Small intestine (tissue), 7 donors: ENCODE measurements around the gene CNOT10. TPM values are rescaled to one million over a fixed set of nuclear protein-coding genes. Genes with fewer than 3 reads are reported as not detected.
A peak's percentile ranks its signal among the peaks of the same experiment; 100 is the strongest.
"Not testable (repeated sequence)": the region's sequence is repeated elsewhere in the genome, so short reads cannot be mapped to it uniquely, and the experiment has no call there.

Experiments used
- DNase-seq, 2 donors: peaks; one replicate each; pipeline versions ENCODE4 v3.0.0 to v3.0.0-alpha.2; 2013
- FAIRE-seq: peaks from 2 replicates; lab custom pipeline; 2012; peaks lifted over from hg19 to GRCh38; lab: Jason Lieb, UNC
- H3K27ac ChIP-seq, 3 donors: one replicate each; pipeline ENCODE4 v1.5.1; 2013; ENCODE audit warnings: low read length in 2 of 3, mild to moderate bottlenecking in 2 of 3, control low read depth in 1 of 3, inconsistent platforms in 1 of 3, low read depth in 1 of 3, moderate library complexity in 1 of 3
- H3K27me3 ChIP-seq, 3 donors: one replicate each; pipeline ENCODE4 v1.6.1; 2013; ENCODE audit warnings: low read length in 3 of 3, inconsistent platforms in 1 of 3; ENCODE audit not compliant: control insufficient read depth in 3 of 3, insufficient read depth in 3 of 3
- H3K36me3 ChIP-seq, 3 donors: one replicate each; pipeline ENCODE4 v1.6.1; 2013; ENCODE audit warnings: low read length in 3 of 3, inconsistent platforms in 1 of 3, low read depth in 1 of 3, mild to moderate bottlenecking in 1 of 3, moderate library complexity in 1 of 3; ENCODE audit not compliant: control insufficient read depth in 3 of 3, insufficient read depth in 2 of 3
- H3K4me1 ChIP-seq, 3 donors: one replicate each; pipeline ENCODE4 v1.6.1; 2013; ENCODE audit warnings: low read length in 2 of 3, inconsistent platforms in 1 of 3, low read depth in 1 of 3, mild to moderate bottlenecking in 1 of 3, moderate library complexity in 1 of 3; ENCODE audit not compliant: control insufficient read depth in 3 of 3, insufficient read depth in 2 of 3
- H3K4me3 ChIP-seq, 3 donors: one replicate each; pipeline ENCODE4 v1.5.1; 2013; ENCODE audit warnings: low read length in 3 of 3, control low read depth in 1 of 3, inconsistent platforms in 1 of 3, low read depth in 1 of 3, mild to moderate bottlenecking in 1 of 3, moderate library complexity in 1 of 3
- H3K9me3 ChIP-seq, 2 donors: one replicate each; pipeline ENCODE4 v1.6.1; 2013; ENCODE audit warnings: low read depth in 1 of 2, low read length in 1 of 2; ENCODE audit not compliant: control insufficient read depth in 2 of 2, insufficient read depth in 1 of 2
- WGBS, 3 donors: extraction: QIAGEN DNeasy Blood & Tissue Kit; methylation state at CpG; one replicate each; pipeline ENCODE4 v1.1.7; 2013; 5-methylcytosine and 5-hydroxymethylcytosine counted together
- polyA plus RNA-seq, 4 donors: library from polyadenylated mRNA; stranded (reverse) in 3 of 4; unstranded in 1 of 4; fragments of 200-250 nt in 3 of 4; fragments of 120-200 nt in 1 of 4; gene quantifications; one replicate each; pipeline versions ENCODE4 v1.2.1 to v1.2.3, GENCODE V29; 2013
- donor health status: healthy with polysubstance abuse.
- donor health status: control.
- donor health status: control.
- donor health status: Bipolar disorder and iron deficiency.
- donor health status: healthy.

The CNOT10 gene
- polyA plus RNA-seq, 4 donors = 12.7 to 35.0 (median 15.7) TPM

- H3K9me3 ChIP-seq, H3K36me3 ChIP-seq, DNase-seq, FAIRE-seq, H3K4me1 ChIP-seq, H3K4me3 ChIP-seq, H3K27me3 ChIP-seq, H3K27ac ChIP-seq: not testable (repeated sequence)
- 91 to 95% (median 93%) methylated on average over 9 of the region's 9 CpGs for WGBS, 3 donors
Observed at GRCh38 chr3:32652337-32653100, 32.5 kb upstream of the CNOT10 start.

- DNase-seq = no peak
- WGBS, 3 donors = 81 to 85% (median 85%) methylated on average over 3 of the region's 3 CpGs
- H3K4me3 ChIP-seq = no peak overlapping the region
- H3K27me3 ChIP-seq = no peaks in the 10 kb centered on the region
- no peak for FAIRE-seq
- H3K36me3 ChIP-seq = no peaks in the 10 kb centered on the region
- no peaks in the 10 kb centered on the region for H3K9me3 ChIP-seq
- no peak overlapping the region for H3K27ac ChIP-seq
- H3K4me1 ChIP-seq = peaks cover 0 to 6% (median 0%) of the 10 kb centered on the region in 3 donors
Observed at GRCh38 chr3:32655167-32655566, 29.8 kb upstream of the CNOT10 start.

- Histone ChIP-seq H3K36me3 (no peaks in the 10 kb centered on the region), H3K4me3 (no peak overlapping the region), H3K27me3 (no peaks in the 10 kb centered on the region), H3K9me3 (no peaks in the 10 kb centered on the region), H3K4me1 (peaks cover 0 to 18% (median 2%) of the 10 kb centered on the region in 3 donors), H3K27ac (no peak overlapping the region)
- no peak for DNase-seq
- 78 to 97% (median 89%) methylated on average over 3 of the region's 3 CpGs for WGBS, 3 donors
- FAIRE-seq = no peak
Observed at GRCh38 chr3:32660634-32661033, 24.4 kb upstream of the CNOT10 start.

- DNase-seq (peak in 1 of 2 donors; percentile 71), FAIRE-seq (no peak)
- Histone ChIP-seq H3K27me3 (no peaks in the 10 kb centered on the region), H3K27ac (peak overlapping the region in 1 of 3 donors; percentile 57), H3K36me3 (no peaks in the 10 kb centered on the region), H3K4me1 (peaks cover 0 to 18% (median 2%) of the 10 kb centered on the region in 3 donors), H3K4me3 (no peak overlapping the region), H3K9me3 (no peaks in the 10 kb centered on the region)
Observed at GRCh38 chr3:32662647-32663046, 22.3 kb upstream of the CNOT10 start.

GRCh38 chr3:32664630-32665075 is 20.3 kb upstream of the CNOT10 start:
- FAIRE-seq (peak; percentile 74), DNase-seq (peak; percentile 59)
- H3K9me3 ChIP-seq, H3K36me3 ChIP-seq, H3K27me3 ChIP-seq, H3K4me3 ChIP-seq, H3K27ac ChIP-seq: not testable (repeated sequence)
- peaks cover 0 to 13% (median 2%) of the 10 kb centered on the region in 3 donors for H3K4me1 ChIP-seq
- WGBS, 3 donors = 45 to 61% (median 52%) methylated on average over 4 to 5 of the region's 5 CpGs

GRCh38 chr3:32667072-32667582 is 17.9 kb upstream of the CNOT10 start:
- no peaks in the 10 kb centered on the region for H3K9me3 ChIP-seq
- H3K4me3 ChIP-seq = no peak overlapping the region
- WGBS, 3 donors = 77 to 91% (median 87%) methylated on average over 3 of the region's 3 CpGs
- H3K4me1 ChIP-seq = peaks cover 0 to 9% (median 2%) of the 10 kb centered on the region in 3 donors
- DNase-seq (no peak), FAIRE-seq (no peak)
- no peaks in the 10 kb centered on the region for H3K27me3 ChIP-seq
- H3K27ac ChIP-seq = no peak overlapping the region
- no peaks in the 10 kb centered on the region for H3K36me3 ChIP-seq

GRCh38 chr3:32669226-32669625 is 15.8 kb upstream of the CNOT10 start:
- not testable (repeated sequence) for H3K4me1 ChIP-seq, H3K27me3 ChIP-seq, FAIRE-seq, H3K9me3 ChIP-seq, H3K36me3 ChIP-seq, DNase-seq, H3K27ac ChIP-seq, H3K4me3 ChIP-seq
- WGBS, 3 donors = 88 to 94% (median 93%) methylated on average over 6 of the region's 6 CpGs

- not testable (repeated sequence) for H3K4me1 ChIP-seq, H3K27me3 ChIP-seq, DNase-seq, H3K4me3 ChIP-seq, H3K9me3 ChIP-seq, FAIRE-seq, H3K27ac ChIP-seq, H3K36me3 ChIP-seq
- 79 to 90% (median 79%) methylated on average over 3 of the region's 3 CpGs for WGBS, 3 donors
Observed at GRCh38 chr3:32673730-32674129, 11.3 kb upstream of the CNOT10 start.
